ACC112 (cell line): ENCODE results near the gene SLC43A2.

ENCODE experiments used
- H2AFZ ChIP-seq: fragments of 200-600 bp; sonication (generic); one replicate; pipeline ENCODE4 v1.6.0; 2017; ENCODE audit warnings: antibody characterized with exemption, low read length; ENCODE audit not compliant: unreplicated experiment
- H3K27ac ChIP-seq: fragments of 200-600 bp; sonication (generic); 2 replicates; pipeline ENCODE4 v1.5.1; 2014; ENCODE audit warnings: low read depth, mild to moderate bottlenecking, antibody characterized with exemption, low read length, moderate library complexity
- H3K27me3 ChIP-seq: fragments of 200-600 bp; sonication (generic); 2 replicates; pipeline ENCODE4 v1.6.1; 2014; ENCODE audit warnings: mild to moderate bottlenecking, antibody characterized with exemption, low read length, moderate library complexity, mixed read lengths; ENCODE audit not compliant: insufficient read depth
- H3K36me3 ChIP-seq: fragments of 200-600 bp; sonication (generic); 2 replicates; pipeline ENCODE4 v1.6.1; 2016; ENCODE audit warnings: mild to moderate bottlenecking, antibody characterized with exemption, low read length, moderate library complexity, mixed read lengths; ENCODE audit not compliant: insufficient read depth
- H3K4me1 ChIP-seq: fragments of 200-600 bp; sonication (generic); one replicate; pipeline ENCODE4 v1.6.1; 2016; ENCODE audit warnings: low read length, mixed read lengths; ENCODE audit not compliant: insufficient read depth, unreplicated experiment, control insufficient read depth
- H3K4me3 ChIP-seq: fragments of 200-600 bp; sonication (generic); 2 replicates; pipeline ENCODE4 v1.5.1; 2014; ENCODE audit warnings: mild to moderate bottlenecking, low read depth, low read length
- H3K79me2 ChIP-seq: fragments of 200-600 bp; sonication (generic); one replicate; pipeline ENCODE4 v1.6.0; 2016; ENCODE audit warnings: low read length; ENCODE audit not compliant: control insufficient read depth, unreplicated experiment, insufficient read depth

SLC43A2 gene

DNA sequence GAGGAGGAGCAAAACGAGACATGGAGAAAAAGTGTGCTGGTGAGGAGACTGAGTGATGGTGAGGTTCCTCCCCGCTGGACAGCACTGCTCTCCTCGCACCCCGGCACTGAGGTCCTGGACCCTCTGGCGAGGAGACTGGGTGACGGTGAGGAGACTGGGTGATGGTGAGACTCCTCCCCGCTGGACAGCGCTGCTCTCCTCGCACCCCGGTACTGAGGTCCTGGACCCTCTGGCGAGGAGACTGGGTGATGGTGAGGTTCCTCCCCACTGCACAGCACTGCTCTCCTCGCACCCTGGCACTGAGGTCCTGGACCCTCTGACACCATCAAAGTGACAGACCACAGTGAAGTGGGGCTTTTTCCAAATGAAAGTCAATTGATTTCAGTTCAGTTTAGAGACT, 76.9 kb downstream of the SLC43A2 start:
- H3K79me2 ChIP-seq, result peaks cover 25% of the 10 kb centered on the region
- no peaks in the 10 kb centered on the region for H3K27me3 ChIP-seq
- no peak overlapping the region for H3K4me3 ChIP-seq
- no peaks in the 10 kb centered on the region for H3K4me1 ChIP-seq
- no peak overlapping the region for H2AFZ ChIP-seq
- peaks cover 15% of the 10 kb centered on the region for H3K36me3 ChIP-seq
- H3K27ac ChIP-seq, result no peak overlapping the region

DNA sequence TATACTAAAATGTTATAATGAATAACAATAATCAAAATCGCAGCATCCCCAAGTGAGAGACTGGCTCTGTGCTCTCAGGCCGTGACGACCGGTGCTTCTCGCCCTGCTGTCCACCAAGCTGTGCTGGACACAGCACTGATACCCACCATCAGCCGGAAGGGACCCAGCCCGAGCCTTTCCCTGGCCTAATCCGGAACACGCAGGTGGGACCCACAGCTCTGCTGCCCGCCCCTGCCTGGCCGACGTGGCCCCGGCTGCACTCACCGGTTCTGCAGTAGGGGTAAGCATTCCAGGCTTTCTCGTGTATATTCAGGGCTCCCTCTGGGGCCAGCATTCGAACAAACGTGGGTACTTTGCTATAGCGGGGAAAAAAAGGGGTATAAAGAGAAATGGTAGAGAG, 80.6 kb downstream of the SLC43A2 start:
- Histone ChIP-seq H3K4me3 (no peak overlapping the region), H3K27me3 (no peaks in the 10 kb centered on the region), H3K79me2 (no peaks in the 10 kb centered on the region), H3K27ac (no peak overlapping the region), H3K36me3 (peaks cover 16% of the 10 kb centered on the region), H2AFZ (no peak overlapping the region), H3K4me1 (no peaks in the 10 kb centered on the region)

- peaks cover 11% of the 10 kb centered on the region for H3K36me3 ChIP-seq
- no peak overlapping the region for H2AFZ ChIP-seq
Measured at GRCh38 chr17:1546292-1546922, 82.2 kb downstream of the SLC43A2 start.

GRCh38 chr17:1545618-1546017, 83.0 kb downstream of the SLC43A2 start:
- Histone ChIP-seq H3K27ac (no peak overlapping the region), H3K4me1 (no peaks in the 10 kb centered on the region), H3K4me3 (no peak overlapping the region), H3K27me3 (no peaks in the 10 kb centered on the region), H2AFZ (no peak overlapping the region), H3K79me2 (no peaks in the 10 kb centered on the region), H3K36me3 (peaks cover 17% of the 10 kb centered on the region)

More at GRCh38 chr17:1546292-1546922, 82.2 kb downstream of the SLC43A2 start:
- Histone ChIP-seq H3K4me1 (no peaks in the 10 kb centered on the region), H3K79me2 (no peaks in the 10 kb centered on the region), H3K27me3 (no peaks in the 10 kb centered on the region), H3K27ac (no peak overlapping the region), H3K4me3 (no peak overlapping the region)

DNA sequence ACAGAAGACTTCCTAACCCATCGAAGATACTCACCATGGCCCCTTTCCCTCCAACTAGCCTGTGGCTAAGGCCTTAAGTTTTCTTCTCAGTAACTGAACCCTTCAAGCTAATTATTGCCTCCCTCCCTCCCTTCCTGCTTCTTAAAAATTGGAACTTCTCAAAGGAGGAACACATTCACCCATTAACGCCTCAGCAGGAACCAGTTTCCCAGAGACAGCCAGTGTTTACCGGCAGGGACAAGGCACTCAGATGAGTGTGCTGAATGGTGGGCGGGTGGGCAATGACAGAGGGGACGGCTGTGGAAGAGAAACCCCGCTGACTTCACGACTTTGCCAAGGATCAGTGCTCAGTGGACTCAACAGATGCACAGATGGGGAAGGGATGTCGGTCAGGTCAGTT, 86.3 kb downstream of the SLC43A2 start:
- Histone ChIP-seq H2AFZ (no peak overlapping the region), H3K4me3 (no peak overlapping the region), H3K27ac (no peak overlapping the region), H3K79me2 (no peaks in the 10 kb centered on the region), H3K27me3 (no peaks in the 10 kb centered on the region), H3K36me3 (peaks cover 31% of the 10 kb centered on the region), H3K4me1 (no peaks in the 10 kb centered on the region)

DNA sequence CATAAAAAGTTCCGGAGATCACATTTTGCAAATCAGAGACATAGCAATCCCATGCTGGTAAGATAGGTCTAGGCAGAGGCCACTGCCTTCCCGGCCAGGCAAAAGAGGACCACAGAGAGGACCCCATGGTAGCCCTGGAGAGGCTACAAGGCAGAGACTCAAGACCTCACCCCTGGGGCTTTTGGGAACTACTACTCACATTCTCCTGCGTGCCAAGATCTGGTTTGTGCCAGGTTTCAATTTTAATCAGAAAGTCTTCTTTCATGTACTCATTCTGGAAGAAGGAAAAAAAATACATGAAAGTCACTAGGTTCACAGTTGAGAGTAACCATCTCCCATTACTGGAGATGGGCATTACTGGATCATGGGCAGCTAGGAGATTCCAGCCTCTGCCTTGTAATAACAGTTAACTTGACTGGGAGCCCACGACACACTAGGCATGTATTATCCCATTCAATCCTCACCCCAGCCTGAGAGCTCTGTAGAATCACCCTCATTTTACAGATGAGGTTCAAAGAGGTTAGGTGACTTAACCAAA, 87.2 kb downstream of the SLC43A2 start:
- H3K79me2 ChIP-seq, result no peaks in the 10 kb centered on the region

DNA sequence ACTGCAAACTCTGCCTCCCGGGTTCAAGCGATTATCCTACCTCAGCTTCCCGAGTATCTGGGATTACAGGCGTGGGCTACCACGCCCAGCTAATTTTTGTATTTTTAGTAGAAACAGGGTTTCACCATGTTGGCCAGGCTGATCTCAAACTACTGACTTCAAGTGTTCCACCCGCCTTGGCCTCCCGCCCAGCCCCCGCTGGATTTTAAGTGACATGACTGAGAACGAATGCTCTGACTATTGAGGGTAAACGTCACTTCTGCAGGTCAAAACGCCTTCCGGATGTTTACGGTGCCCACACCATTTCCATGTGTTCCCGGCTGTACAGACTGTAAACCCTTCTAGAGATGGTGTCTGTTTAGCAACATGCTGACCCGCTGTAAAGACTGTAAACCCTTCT, 88.8 kb downstream of the SLC43A2 start:
- no peak overlapping the region for H2AFZ ChIP-seq
- H3K27me3 ChIP-seq, result no peaks in the 10 kb centered on the region
- H3K79me2 ChIP-seq, result no peaks in the 10 kb centered on the region
- H3K4me3 ChIP-seq, result no peak overlapping the region
- peaks cover 31% of the 10 kb centered on the region for H3K36me3 ChIP-seq
- no peaks in the 10 kb centered on the region for H3K4me1 ChIP-seq
- H3K27ac ChIP-seq, result no peak overlapping the region

More for the DNA sequence above, 87.2 kb downstream of the SLC43A2 start:
- Histone ChIP-seq H2AFZ (no peak overlapping the region), H3K36me3 (peaks cover 26% of the 10 kb centered on the region), H3K27me3 (no peaks in the 10 kb centered on the region), H3K4me1 (no peaks in the 10 kb centered on the region), H3K4me3 (no peak overlapping the region), H3K27ac (no peak overlapping the region)

- H2AFZ ChIP-seq, result no peak overlapping the region
- no peaks in the 10 kb centered on the region for H3K4me1 ChIP-seq
- H3K4me3 ChIP-seq, result no peak overlapping the region
- no peaks in the 10 kb centered on the region for H3K27me3 ChIP-seq
- H3K79me2 ChIP-seq, result no peaks in the 10 kb centered on the region
- H3K36me3 ChIP-seq, result peaks cover 25% of the 10 kb centered on the region
- no peak overlapping the region for H3K27ac ChIP-seq
Measured at GRCh38 chr17:1535737-1536136, 92.9 kb downstream of the SLC43A2 start.

GRCh38 chr17:1533661-1534325, 94.8 kb downstream of the SLC43A2 start:
- no peaks in the 10 kb centered on the region for H3K79me2 ChIP-seq
- no peak overlapping the region for H3K4me3 ChIP-seq
- H3K27ac ChIP-seq, result no peak overlapping the region
- H3K27me3 ChIP-seq, result no peaks in the 10 kb centered on the region
- peaks cover 17% of the 10 kb centered on the region; the same call in 1 of the 2 replicates for H3K36me3 ChIP-seq
- H3K4me1 ChIP-seq, result no peaks in the 10 kb centered on the region
- H2AFZ ChIP-seq, result no peak overlapping the region

- peaks cover 9% of the 10 kb centered on the region; the same call in 1 of the 2 replicates for H3K36me3 ChIP-seq
- H3K27ac ChIP-seq, result no peak overlapping the region
Measured at GRCh38 chr17:1532836-1533602, 95.6 kb downstream of the SLC43A2 start.

More at GRCh38 chr17:1532836-1533602, 95.6 kb downstream of the SLC43A2 start:
- H3K27me3 ChIP-seq, result no peaks in the 10 kb centered on the region
- H3K4me1 ChIP-seq, result no peaks in the 10 kb centered on the region
- no peak overlapping the region for H3K4me3 ChIP-seq
- H2AFZ ChIP-seq, result no peak overlapping the region
- H3K79me2 ChIP-seq, result no peaks in the 10 kb centered on the region
